Endothelial cell of umbilical vein (primary cell): ENCODE results near the gene RBMXL2. TPM values are rescaled to one million over a fixed set of nuclear protein-coding genes. Genes with fewer than 3 reads are reported as not detected.

Source experiments
- BruUV-seq: library from RNA; stranded (reverse); fragments of 400-500 nt; replicated peaks from 2 replicates; lab custom pipeline; 2021; lab: Mats Ljungman, UMichigan
- CTCF ChIA-PET: fragments of 300-600, 350-600 bp; sonication (Branson Sonifier 250); formaldehyde crosslinking; loops from one replicate; lab custom pipeline; 2021; ENCODE audit warnings: antibody characterized with exemption, inconsistent platforms; lab: Charles Lee
- POLR2A ChIA-PET: fragments of 300-600, 350-600 bp; sonication (Branson Sonifier 250); formaldehyde crosslinking; loops from one replicate; lab custom pipeline; 2021; ENCODE audit warnings: antibody characterized with exemption, inconsistent platforms; lab: Charles Lee
- DNase-seq: peaks from one replicate; pipeline ENCODE4 v3.0.0-alpha.2; 2011; ENCODE audit warnings: low read depth, low spot score
- FAIRE-seq: peaks from 2 replicates; lab custom pipeline; 2011; peaks lifted over from hg19 to GRCh38; lab: Jason Lieb, UNC
- H2AFZ ChIP-seq: 2 replicates; pipeline ENCODE4 v1.6.0; 2012; ENCODE audit warnings: low read depth, low read length, control low read depth, inconsistent platforms
- H3K27ac ChIP-seq: 2 replicates; pipeline ENCODE4 v1.5.1; 2011; ENCODE audit warnings: low read depth, mild to moderate bottlenecking, control low read depth, low read length, moderate library complexity; ENCODE audit not compliant: insufficient read depth
- H3K27me3 ChIP-seq, 2 experiments: 2 replicates each; pipeline versions ENCODE4 v1.6.0 to v1.6.1; 2011; ENCODE audit warnings: low read length in 2 of 2, mixed read lengths in 1 of 2; ENCODE audit not compliant: control insufficient read depth in 2 of 2, insufficient read depth in 2 of 2
- H3K36me3 ChIP-seq, 2 experiments: 2 replicates in 1 of 2; 3 replicates in 1 of 2; pipeline ENCODE4 v1.5.1; 2011; ENCODE audit warnings: low read length in 2 of 2, mild to moderate bottlenecking in 1 of 2, moderate library complexity in 1 of 2; ENCODE audit not compliant: control insufficient read depth in 2 of 2, insufficient read depth in 2 of 2; ENCODE audit errors: extremely low read depth in 1 of 2
- H3K4me1 ChIP-seq: 3 replicates; pipeline ENCODE4 v1.5.1; 2011; ENCODE audit warnings: mild to moderate bottlenecking, low read length; ENCODE audit not compliant: control insufficient read depth, insufficient read depth; ENCODE audit errors: extremely low read depth
- H3K4me2 ChIP-seq: 2 replicates; pipeline ENCODE4 v1.6.1; 2011; ENCODE audit warnings: low read length, control low read depth, mixed read lengths; ENCODE audit not compliant: insufficient read depth
- H3K4me3 ChIP-seq, 3 experiments: fragments of 200-600 bp in 1 of 3; sonication (generic), shearing (Covaris generic) in 1 of 3; replicated peaks in 1 of 3; 2 replicates each; pipeline ENCODE4 v1.5.1; 2011 to 2016; ENCODE audit warnings: control low read depth in 3 of 3, low read length in 3 of 3, mild to moderate bottlenecking in 2 of 3, inconsistent platforms in 1 of 3, low read depth in 1 of 3, moderate library complexity in 1 of 3; ENCODE audit not compliant: insufficient read depth in 1 of 3
- H3K79me2 ChIP-seq: 2 replicates; pipeline ENCODE4 v1.6.0; 2012; ENCODE audit warnings: low read length, inconsistent platforms; ENCODE audit not compliant: control insufficient read depth, insufficient read depth
- H3K9ac ChIP-seq: replicated peaks from 2 replicates; pipeline ENCODE3; 2011; ENCODE audit warnings: low read length, control low read depth; ENCODE audit not compliant: insufficient read depth; ENCODE audit errors: extremely low read depth
- H3K9me1 ChIP-seq: replicated peaks from 3 replicates; pipeline ENCODE4 v1.6.0; 2011; ENCODE audit warnings: mild to moderate bottlenecking, low read length; ENCODE audit not compliant: control insufficient read depth, insufficient read depth; ENCODE audit errors: extremely low read depth
- H3K9me3 ChIP-seq: replicated peaks from 2 replicates; pipeline ENCODE4 v1.5.1; 2012; ENCODE audit warnings: low read length, inconsistent platforms; ENCODE audit not compliant: control insufficient read depth, insufficient read depth
- H4K20me1 ChIP-seq: replicated peaks from 2 replicates; pipeline ENCODE3; 2011; ENCODE audit warnings: mild to moderate bottlenecking, low read length; ENCODE audit not compliant: control insufficient read depth, insufficient read depth; ENCODE audit errors: extremely low read depth
- EZH2 ChIP-seq: IDR thresholded peaks from 2 replicates; pipeline ENCODE4 v1.6.1; 2012; ENCODE audit warnings: borderline replicate concordance, low read depth, mild to moderate bottlenecking, moderate library complexity, low read length, inconsistent platforms; ENCODE audit not compliant: severe bottlenecking
- FOS ChIP-seq: IDR thresholded peaks from 2 replicates; pipeline ENCODE4 v1.6.1; 2011; ENCODE audit warnings: mild to moderate bottlenecking, low read length, moderate library complexity, borderline replicate concordance; ENCODE audit not compliant: insufficient read depth
- GATA2 ChIP-seq: IDR thresholded peaks from 2 replicates; pipeline ENCODE4 v1.7.0; 2011; ENCODE audit warnings: low read depth, mild to moderate bottlenecking, moderate library complexity, mixed read lengths, low read length; ENCODE audit not compliant: insufficient read length, insufficient read depth
- JUN ChIP-seq: IDR thresholded peaks from 2 replicates; pipeline ENCODE4 v1.6.1; 2011; ENCODE audit warnings: borderline replicate concordance, low read depth; ENCODE audit not compliant: insufficient read length, insufficient read depth
- MYC ChIP-seq: IDR thresholded peaks from one replicate; pipeline ENCODE4 v1.6.1; 2011; ENCODE audit warnings: mild to moderate bottlenecking, low read depth, low read length
- POLR2A ChIP-seq: IDR thresholded peaks from 2 replicates; pipeline ENCODE4 v1.6.1; 2012; ENCODE audit warnings: low read depth, mild to moderate bottlenecking, control low read depth, low read length
- POLR2AphosphoS5 ChIP-seq: IDR thresholded peaks from 2 replicates; pipeline ENCODE4 v1.6.1; 2012; ENCODE audit warnings: low read depth, mild to moderate bottlenecking, control low read depth, low read length, moderate library complexity; ENCODE audit not compliant: insufficient read depth
- dilution Hi-C: fragments of 300-500 bp; cut with MboI; formaldehyde crosslinking; loops from one replicate; pipeline ENCODE4 v1.15.0; 2019; ENCODE audit warnings: low sequenced_read_pairs; ENCODE audit not compliant: extremely low pct_ligation_motif_present
- intact Hi-C: fragments of 100-400 bp; cut with micrococcal nuclease; formaldehyde crosslinking; loops from one replicate; pipeline ENCODE4 v1.10.0; 2022
- polyA plus RNA-seq, 4 experiments: library from polyadenylated mRNA; depleted of rRNA in 3 of 4; stranded (reverse) in 3 of 4; unstranded in 1 of 4; fragments of >200 nt; gene quantifications; 2 replicates each; pipeline versions ENCODE4 v1.2.1 to v1.2.3, GENCODE V29; 2011 to 2012; ENCODE audit warnings: missing spikeins in 1 of 4
- total RNA-seq: library from RNA; stranded (reverse); gene quantifications from 2 replicates; pipeline ENCODE4 v1.2.3, GENCODE V29; 2021
- TF ChIP-seq, protein P1 (sequence below): IDR thresholded peaks from 2 replicates; pipeline ENCODE4 v1.6.1; 2011; ENCODE audit not compliant: insufficient read depth, insufficient read length
- TF ChIP-seq, protein P2 (sequence below), 2 donors: IDR thresholded peaks; 1 replicate in 1 of 2; 2 replicates in 1 of 2; pipeline ENCODE4 v1.5.1; 2011; ENCODE audit warnings: low read length in 2 of 2, mild to moderate bottlenecking in 2 of 2, moderate library complexity in 2 of 2, control low read depth in 1 of 2, inconsistent platforms in 1 of 2, low read depth in 1 of 2; ENCODE audit not compliant: insufficient read depth in 1 of 2; ENCODE audit errors: extremely low read depth in 1 of 2

RBMXL2 gene
- total and polyA plus RNA-seq, 2 donors (not counting 3 experiments of a cell fraction or from before 2014, with no cell fraction given): 0.25 TPM; not detected in 1

DNA sequence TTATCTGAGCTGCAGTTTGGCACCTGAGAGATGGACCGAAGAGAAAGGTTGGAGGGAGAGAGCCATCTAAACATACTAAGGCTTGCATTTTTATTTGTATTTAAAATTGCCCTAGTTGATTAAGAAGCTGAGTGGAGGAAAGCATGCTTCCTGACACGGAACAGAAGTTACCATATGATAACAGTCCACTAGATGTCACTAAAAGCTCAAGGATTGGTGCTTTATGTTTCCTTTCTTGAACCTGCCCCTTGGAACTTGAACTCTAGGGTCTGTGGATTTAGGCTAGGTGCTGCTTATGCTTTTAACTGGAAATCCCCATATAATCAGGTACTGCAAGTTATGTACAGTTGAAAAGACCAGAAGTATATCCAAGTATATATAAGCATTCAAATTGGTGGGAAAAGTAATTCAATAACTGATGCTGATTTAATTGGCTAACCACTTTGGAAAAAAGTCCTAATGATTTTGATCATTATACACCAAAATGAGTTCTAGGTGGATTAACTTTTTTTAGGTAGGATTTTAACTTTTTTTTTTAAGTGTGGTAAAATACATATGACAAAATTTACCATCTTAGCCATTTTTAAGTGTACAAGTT is 9.5 kb downstream of the RBMXL2 start:
- ChIA-PET POLR2A (no interaction called here), CTCF (interaction anchor here (0.6 to 4.9 kb wide), 33 partner anchors 8 to 1001 kb away, joined by 3 to 104 read pairs (median 4); partner anchors contain the start of genes EIF3F, NLRP14, SYT9 and ZNF215)
- Histone ChIP-seq H3K4me3 (no peak overlapping the region), H3K9me3 (no peaks in the 10 kb centered on the region), H3K27ac (no peak overlapping the region), H3K79me2 (no peaks in the 10 kb centered on the region), H3K9me1 (no peaks in the 10 kb centered on the region), H3K36me3 (no peaks in the 10 kb centered on the region), H3K27me3 (peaks cover 0 to 11% of the 10 kb centered on the region in 2 experiments), H4K20me1 (no peaks in the 10 kb centered on the region), H2AFZ (no peak overlapping the region), H3K9ac (no peak overlapping the region), H3K4me2 (no peak overlapping the region), H3K4me1 (no peaks in the 10 kb centered on the region)
- FAIRE-seq (peak; percentile 87), DNase-seq (peak; percentile 67)
- no TSS peak for BruUV-seq
- dilution Hi-C loops: no loop called here
- no peak for TF ChIP-seq GATA2
- TF ChIP-seq, protein P1, sequence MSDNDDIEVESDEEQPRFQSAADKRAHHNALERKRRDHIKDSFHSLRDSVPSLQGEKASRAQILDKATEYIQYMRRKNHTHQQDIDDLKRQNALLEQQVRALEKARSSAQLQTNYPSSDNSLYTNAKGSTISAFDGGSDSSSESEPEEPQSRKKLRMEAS: no peak
- TF ChIP-seq, protein P2, sequence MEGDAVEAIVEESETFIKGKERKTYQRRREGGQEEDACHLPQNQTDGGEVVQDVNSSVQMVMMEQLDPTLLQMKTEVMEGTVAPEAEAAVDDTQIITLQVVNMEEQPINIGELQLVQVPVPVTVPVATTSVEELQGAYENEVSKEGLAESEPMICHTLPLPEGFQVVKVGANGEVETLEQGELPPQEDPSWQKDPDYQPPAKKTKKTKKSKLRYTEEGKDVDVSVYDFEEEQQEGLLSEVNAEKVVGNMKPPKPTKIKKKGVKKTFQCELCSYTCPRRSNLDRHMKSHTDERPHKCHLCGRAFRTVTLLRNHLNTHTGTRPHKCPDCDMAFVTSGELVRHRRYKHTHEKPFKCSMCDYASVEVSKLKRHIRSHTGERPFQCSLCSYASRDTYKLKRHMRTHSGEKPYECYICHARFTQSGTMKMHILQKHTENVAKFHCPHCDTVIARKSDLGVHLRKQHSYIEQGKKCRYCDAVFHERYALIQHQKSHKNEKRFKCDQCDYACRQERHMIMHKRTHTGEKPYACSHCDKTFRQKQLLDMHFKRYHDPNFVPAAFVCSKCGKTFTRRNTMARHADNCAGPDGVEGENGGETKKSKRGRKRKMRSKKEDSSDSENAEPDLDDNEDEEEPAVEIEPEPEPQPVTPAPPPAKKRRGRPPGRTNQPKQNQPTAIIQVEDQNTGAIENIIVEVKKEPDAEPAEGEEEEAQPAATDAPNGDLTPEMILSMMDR (IDR thresholded peaks at IDR 0.05; ENCODE audit: extremely low read depth in 1 of 2, insufficient read depth in 1 of 2, low read depth in 1 of 2, low read length in 2 of 2): peak; percentile 37 to 51
- intact Hi-C loops: loop anchor here (1.0 to 5.0 kb wide), 8 partner anchors 180 to 590 kb away; no protein-coding TSS in a partner anchor

DNA sequence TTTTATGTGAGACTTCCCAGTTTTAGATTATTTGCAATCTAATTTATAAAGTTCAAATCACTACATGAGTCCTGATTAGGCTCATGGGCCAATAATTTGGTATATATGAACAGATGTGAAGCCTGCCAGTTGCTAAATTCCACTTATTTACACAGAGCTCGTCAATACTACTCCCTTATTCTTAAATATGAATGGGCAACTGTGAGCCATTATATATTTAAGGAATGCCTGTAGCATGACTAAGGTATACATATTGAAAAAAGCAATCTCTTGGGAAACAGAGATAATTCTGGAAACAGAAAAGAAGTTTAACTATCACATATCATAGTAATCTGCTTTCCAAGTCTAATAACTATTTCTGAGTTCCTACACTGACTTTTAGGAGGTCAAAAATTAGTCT is 27.0 kb downstream of the RBMXL2 start:
- dilution Hi-C loops: no loop called here
- CTCF ChIA-PET: interaction anchor here (0.9 kb wide), 1 partner anchor 18 kb away, joined by 4 read pairs; no protein-coding TSS in a partner anchor

More for the DNA sequence above, 27.0 kb downstream of the RBMXL2 start:
- H3K9me1 ChIP-seq: no peaks in the 10 kb centered on the region
- no peaks in the 10 kb centered on the region for H3K9me3 ChIP-seq
- H2AFZ ChIP-seq: no peak overlapping the region
- no TSS peak for BruUV-seq
- no peak overlapping the region for H3K27ac ChIP-seq
- intact Hi-C loops: no loop called here
- POLR2A ChIA-PET: no interaction called here
- FAIRE-seq (no peak), DNase-seq (peak; percentile 14)
- H3K4me2 ChIP-seq: no peak overlapping the region
- peak; percentile 32 for TF ChIP-seq JUN
- TF ChIP-seq EZH2: no peak
- no peak for TF ChIP-seq MYC
- no peak for TF ChIP-seq POLR2A
- peak; percentile 50 for TF ChIP-seq FOS
- no peak for TF ChIP-seq POLR2AphosphoS5
- TF ChIP-seq, protein P2 (IDR thresholded peaks at IDR 0.05; ENCODE audit: extremely low read depth in 1 of 2, insufficient read depth in 1 of 2, low read depth in 1 of 2, low read length in 2 of 2): no peak
- TF ChIP-seq, protein P1: no peak
- H3K36me3 ChIP-seq: no peaks in the 10 kb centered on the region
- peaks cover 2% of the 10 kb centered on the region for H3K4me1 ChIP-seq
- H3K9ac ChIP-seq: no peak overlapping the region
- no peaks in the 10 kb centered on the region for H3K79me2 ChIP-seq
- peaks cover 0 to 3% of the 10 kb centered on the region in 2 experiments for H3K27me3 ChIP-seq
- H4K20me1 ChIP-seq: no peaks in the 10 kb centered on the region
- no peak overlapping the region for H3K4me3 ChIP-seq
